K562 (cell line): ENCODE data around the gene ZCCHC14. TPM values are rescaled to one million over a fixed set of nuclear protein-coding genes. Genes with fewer than 3 reads are reported as not detected.

ENCODE experiments used
- ARID1B ChIP-seq: fragments of 450-650 bp; IDR thresholded peaks from 2 replicates; pipeline ENCODE4 v1.6.1; 2016; ENCODE audit warnings: antibody characterized with exemption, mild to moderate bottlenecking, inconsistent platforms
- CHD1 ChIP-seq: fragments of 200-600 bp; sonication (generic); IDR thresholded peaks from one replicate; pipeline ENCODE4 v1.6.1; 2012; ENCODE audit warnings: mild to moderate bottlenecking, moderate library complexity, low read length, inconsistent platforms
- GATAD2A ChIP-seq: fragments of 450-650 bp; IDR thresholded peaks from 2 replicates; pipeline ENCODE4 v1.6.1; 2017
- GTF2E2 ChIP-seq: fragments of 200-800 bp; sonication (Bioruptor generic); IDR thresholded peaks from 2 replicates; pipeline ENCODE4 v1.6.1; 2016; ENCODE audit warnings: missing genetic modification characterization, missing compliant biosample characterization
- KLF10 ChIP-seq: fragments of 250-450 bp; sonication (Bioruptor Pico); IDR thresholded peaks from 2 replicates; pipeline ENCODE4 v1.6.1; 2021; ENCODE audit warnings: matching md5 sums
- MAZ ChIP-seq, 2 experiments: fragments of 450-650 bp in 1 of 2; sonication (generic) in 1 of 2; formaldehyde crosslinking; IDR thresholded peaks in 1 of 2; conservative IDR thresholded peaks in 1 of 2; 2 replicates each; pipeline versions ENCODE4 v1.4.0 to v1.5.0; 2020; ENCODE audit warnings: mild to moderate bottlenecking in 1 of 2, missing genetic modification reagents in 1 of 2
- MCM5 ChIP-seq: fragments of 450-650 bp; IDR thresholded peaks from 2 replicates; pipeline ENCODE4 v1.6.1; 2016; ENCODE audit warnings: low read depth
- NR2C1 ChIP-seq, 2 experiments: fragments of 450-650 bp; IDR thresholded peaks; 2 replicates each; pipeline ENCODE4 v1.6.1; 2017; ENCODE audit warnings: mild to moderate bottlenecking in 2 of 2, antibody characterized with exemption in 1 of 2, inconsistent platforms in 1 of 2, missing compliant biosample characterization in 1 of 2, missing genetic modification characterization in 1 of 2
- POLR2B ChIP-seq: fragments of 450-650 bp; IDR thresholded peaks from 2 replicates; pipeline ENCODE4 v1.6.1; 2018; ENCODE audit warnings: low read depth; ENCODE audit not compliant: partially characterized antibody
- POLR2H ChIP-seq: IDR thresholded peaks from 2 replicates; pipeline ENCODE4 v1.6.1; 2016; ENCODE audit warnings: missing genetic modification characterization, low read depth, mild to moderate bottlenecking, control low read depth, missing compliant biosample characterization, moderate library complexity
- RCOR1 ChIP-seq, 2 experiments: IDR thresholded peaks; 2 replicates each; pipeline ENCODE4 v1.6.1; 2012; ENCODE audit warnings: low read depth in 2 of 2, low read length in 2 of 2, borderline replicate concordance in 1 of 2, improper control_type of control experiment in 1 of 2
- SMARCC2 ChIP-seq: fragments of 450-650 bp; IDR thresholded peaks from 2 replicates; pipeline ENCODE4 v1.6.1; 2017; ENCODE audit warnings: antibody characterized with exemption, moderate library complexity, mild to moderate bottlenecking, low read depth
- ZFX ChIP-seq: sonication (generic); formaldehyde crosslinking; IDR thresholded peaks from 2 replicates; pipeline ENCODE4 v1.8.0; 2022; ENCODE audit warnings: mild to moderate bottlenecking, missing genetic modification reagents, moderate library complexity
- ZNF217 ChIP-seq: sonication (generic); formaldehyde crosslinking; IDR thresholded peaks from 2 replicates; pipeline ENCODE4 v1.8.0; 2022; ENCODE audit warnings: mild to moderate bottlenecking, missing genetic modification reagents
- ZNF354B ChIP-seq: fragments of 250-450 bp; sonication (Bioruptor Pico); IDR thresholded peaks from 2 replicates; pipeline ENCODE4 v1.4.0; 2020
- polyA plus RNA-seq, 8 experiments: library from polyadenylated mRNA; depleted of rRNA in 4 of 8; stranded (reverse) in 5 of 8; unstranded in 3 of 8; fragments of >200 nt; fragmentation: Nextera tagmentation in 2 of 8; fragmentation: Illumina TruSeq in 1 of 8; extraction: Ambion mirVana in 2 of 8; extraction: Trizol in 1 of 8; gene quantifications; 2 replicates each; pipeline versions ENCODE4 v1.2.1 to v1.2.3, GENCODE V29; 2011 to 2014; ENCODE audit warnings: inconsistent platforms in 1 of 8, missing spikeins in 1 of 8
- total RNA-seq, 7 experiments: library from RNA; depleted of rRNA in 6 of 7; stranded (reverse); fragments of >200 nt in 6 of 7; fragmentation: Illumina TruSeq in 2 of 7; extraction: Trizol in 2 of 7; gene quantifications; 2 replicates each; pipeline versions ENCODE4 v1.2.1 to v1.2.3, GENCODE V29; 2011 to 2021; ENCODE audit warnings: low replicate concordance in 1 of 7
- TF ChIP-seq, protein P1 (sequence below): sonication (generic); formaldehyde crosslinking; IDR thresholded peaks from 2 replicates; pipeline ENCODE4 v1.8.0; 2023; ENCODE audit warnings: mild to moderate bottlenecking, missing genetic modification reagents
- TF ChIP-seq, protein P2 (sequence below): fragments of 450-650 bp; formaldehyde crosslinking; IDR thresholded peaks from 2 replicates; pipeline ENCODE4 v1.4.0; 2020; ENCODE audit warnings: mild to moderate bottlenecking
- TF ChIP-seq, protein P3 (sequence below): fragments of 450-650 bp; IDR thresholded peaks from 2 replicates; pipeline ENCODE4 v1.7.0; 2016; ENCODE audit warnings: borderline replicate concordance
- TF ChIP-seq, protein P4 (sequence below): fragments of 250-450 bp; sonication (Bioruptor Pico); IDR thresholded peaks from 2 replicates; pipeline ENCODE4 v1.8.0; 2021; ENCODE audit warnings: moderate library complexity, mild to moderate bottlenecking, inconsistent platforms
- TF ChIP-seq, protein P5 (sequence below): sonication (generic); formaldehyde crosslinking; IDR thresholded peaks from 2 replicates; pipeline ENCODE4 v1.8.0; 2022; ENCODE audit warnings: mild to moderate bottlenecking, missing genetic modification reagents

ZCCHC14 gene
- total and polyA plus RNA-seq, 9 of the 15 experiments (the other 6 are each of a cell fraction or from before 2014, with no cell fraction given): 1.5 to 12.4 (median 2.9) TPM

DNA sequence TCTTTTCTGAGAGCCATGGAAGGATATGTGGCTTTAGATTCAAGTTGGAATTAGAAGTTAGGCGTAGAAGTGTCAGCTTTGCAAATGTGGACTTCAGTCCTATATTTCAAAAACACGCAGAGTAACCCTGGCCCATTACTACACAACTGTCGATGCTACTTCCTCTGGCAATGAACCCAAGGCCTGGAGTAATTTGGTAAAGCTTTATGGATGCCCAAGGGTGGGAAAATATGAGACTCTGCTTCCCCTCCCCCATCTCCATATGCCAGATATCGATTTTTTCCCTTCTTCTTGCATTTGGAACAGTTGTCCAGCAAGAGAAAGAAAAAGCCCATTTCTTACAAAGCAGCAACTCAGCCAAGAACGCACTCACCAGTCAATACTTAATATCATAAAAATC is 103.6 kb downstream of the ZCCHC14 start (continued):
- TF ChIP-seq, protein P1, sequence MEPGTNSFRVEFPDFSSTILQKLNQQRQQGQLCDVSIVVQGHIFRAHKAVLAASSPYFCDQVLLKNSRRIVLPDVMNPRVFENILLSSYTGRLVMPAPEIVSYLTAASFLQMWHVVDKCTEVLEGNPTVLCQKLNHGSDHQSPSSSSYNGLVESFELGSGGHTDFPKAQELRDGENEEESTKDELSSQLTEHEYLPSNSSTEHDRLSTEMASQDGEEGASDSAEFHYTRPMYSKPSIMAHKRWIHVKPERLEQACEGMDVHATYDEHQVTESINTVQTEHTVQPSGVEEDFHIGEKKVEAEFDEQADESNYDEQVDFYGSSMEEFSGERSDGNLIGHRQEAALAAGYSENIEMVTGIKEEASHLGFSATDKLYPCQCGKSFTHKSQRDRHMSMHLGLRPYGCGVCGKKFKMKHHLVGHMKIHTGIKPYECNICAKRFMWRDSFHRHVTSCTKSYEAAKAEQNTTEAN (CRISPR knock-in tag): no peak
- no peak for TF ChIP-seq RCOR1 (IDR thresholded peaks at IDR 0.05; ENCODE audit: borderline replicate concordance in 1 of 2, low read depth in 2 of 2, low read length in 2 of 2)
- TF ChIP-seq, protein P2, sequence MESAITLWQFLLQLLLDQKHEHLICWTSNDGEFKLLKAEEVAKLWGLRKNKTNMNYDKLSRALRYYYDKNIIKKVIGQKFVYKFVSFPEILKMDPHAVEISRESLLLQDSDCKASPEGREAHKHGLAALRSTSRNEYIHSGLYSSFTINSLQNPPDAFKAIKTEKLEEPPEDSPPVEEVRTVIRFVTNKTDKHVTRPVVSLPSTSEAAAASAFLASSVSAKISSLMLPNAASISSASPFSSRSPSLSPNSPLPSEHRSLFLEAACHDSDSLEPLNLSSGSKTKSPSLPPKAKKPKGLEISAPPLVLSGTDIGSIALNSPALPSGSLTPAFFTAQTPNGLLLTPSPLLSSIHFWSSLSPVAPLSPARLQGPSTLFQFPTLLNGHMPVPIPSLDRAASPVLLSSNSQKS (CRISPR knock-in tag): no peak
- no peak for TF ChIP-seq NR2C1 (IDR thresholded peaks at IDR 0.05)
- peak; percentile 27; the same call in 1 of the 2 replicates for TF ChIP-seq NR2C1 (tag; IDR thresholded peaks at IDR 0.05)
- no peak for TF ChIP-seq GATAD2A
- TF ChIP-seq ZNF217 (CRISPR knock-in tag): no peak
- no peak for TF ChIP-seq ZNF354B (CRISPR knock-in tag)
- TF ChIP-seq ARID1B: no peak
- no peak for TF ChIP-seq ZFX (CRISPR knock-in tag)
- no peak for TF ChIP-seq POLR2B
- no peak for TF ChIP-seq KLF10 (CRISPR knock-in tag)
- no peak for TF ChIP-seq MAZ (CRISPR knock-in tag; conservative IDR thresholded peaks at IDR 0.05 in 1 of 2, IDR thresholded peaks at IDR 0.05 in 1 of 2)
- TF ChIP-seq, protein P3, sequence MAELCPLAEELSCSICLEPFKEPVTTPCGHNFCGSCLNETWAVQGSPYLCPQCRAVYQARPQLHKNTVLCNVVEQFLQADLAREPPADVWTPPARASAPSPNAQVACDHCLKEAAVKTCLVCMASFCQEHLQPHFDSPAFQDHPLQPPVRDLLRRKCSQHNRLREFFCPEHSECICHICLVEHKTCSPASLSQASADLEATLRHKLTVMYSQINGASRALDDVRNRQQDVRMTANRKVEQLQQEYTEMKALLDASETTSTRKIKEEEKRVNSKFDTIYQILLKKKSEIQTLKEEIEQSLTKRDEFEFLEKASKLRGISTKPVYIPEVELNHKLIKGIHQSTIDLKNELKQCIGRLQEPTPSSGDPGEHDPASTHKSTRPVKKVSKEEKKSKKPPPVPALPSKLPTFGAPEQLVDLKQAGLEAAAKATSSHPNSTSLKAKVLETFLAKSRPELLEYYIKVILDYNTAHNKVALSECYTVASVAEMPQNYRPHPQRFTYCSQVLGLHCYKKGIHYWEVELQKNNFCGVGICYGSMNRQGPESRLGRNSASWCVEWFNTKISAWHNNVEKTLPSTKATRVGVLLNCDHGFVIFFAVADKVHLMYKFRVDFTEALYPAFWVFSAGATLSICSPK: no peak
- 0 out of 2 replicates have a peak, but pooled peaks have one; percentile 1 for TF ChIP-seq SMARCC2
- no peak for TF ChIP-seq POLR2H (tag)
- no peak for TF ChIP-seq MCM5
- no peak for TF ChIP-seq CHD1
- TF ChIP-seq, protein P4, sequence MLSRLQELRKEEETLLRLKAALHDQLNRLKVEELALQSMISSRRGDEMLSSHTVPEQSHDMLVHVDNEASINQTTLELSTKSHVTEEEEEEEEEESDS (CRISPR knock-in tag): no peak
- no peak for TF ChIP-seq GTF2E2 (tag)
- TF ChIP-seq, protein P5, sequence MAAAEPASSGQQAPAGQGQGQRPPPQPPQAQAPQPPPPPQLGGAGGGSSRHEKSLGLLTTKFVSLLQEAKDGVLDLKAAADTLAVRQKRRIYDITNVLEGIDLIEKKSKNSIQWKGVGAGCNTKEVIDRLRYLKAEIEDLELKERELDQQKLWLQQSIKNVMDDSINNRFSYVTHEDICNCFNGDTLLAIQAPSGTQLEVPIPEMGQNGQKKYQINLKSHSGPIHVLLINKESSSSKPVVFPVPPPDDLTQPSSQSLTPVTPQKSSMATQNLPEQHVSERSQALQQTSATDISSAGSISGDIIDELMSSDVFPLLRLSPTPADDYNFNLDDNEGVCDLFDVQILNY: no peak
- TF ChIP-seq, all 486 proteins: peak for 24
